ENCODE data around the gene PRMT1. TPM values are rescaled to one million over a fixed set of nuclear protein-coding genes. Genes with fewer than 3 reads are reported as not detected.
A peak's percentile ranks its signal among the peaks of the same experiment; 100 is the strongest.

Gene PRMT1
- total and polyA plus RNA-seq, 9 of the 15 experiments (the other 6 are each of a cell fraction or from before 2014, with no cell fraction given) = 13.3 to 464 (median 326) TPM

GRCh38 chr19:49667473-49667872 lies 9.6 kb upstream of the PRMT1 start (continued):
- TF ChIP-seq YY1 (IDR thresholded peaks at IDR 0.05; ENCODE audit: borderline replicate concordance in 1 of 3, control insufficient read depth in 1 of 3, extremely low read depth in 1 of 3, insufficient read depth in 3 of 3, insufficient read length in 1 of 3, insufficient replicate concordance in 2 of 3, low read depth in 1 of 3, low read length in 2 of 3) (peak in 1 of 3 experiments; percentile 23), JUN (IDR thresholded peaks at IDR 0.05; ENCODE audit: borderline replicate concordance, low read depth, low read length) (0 out of 2 replicates have a peak, but pooled peaks have one; percentile 11), JUN (CRISPR knock-in tag; IDR thresholded peaks at IDR 0.05; ENCODE audit: borderline replicate concordance) (no peak), JUND (IDR thresholded peaks at IDR 0.05; ENCODE audit: borderline replicate concordance, low read depth, low read length) (peak; percentile 83), JUND (tag; IDR thresholded peaks at IDR 0.05; ENCODE audit: borderline replicate concordance, low read depth, low read length) (peak; percentile 66; the same call in 1 of the 3 replicates), NFXL1 (CRISPR knock-in tag; IDR thresholded peaks at IDR 0.05) (no peak), TBL1XR1 (IDR thresholded peaks at IDR 0.05; ENCODE audit: low read length in 2 of 2) (no peak), ARID1B (IDR thresholded peaks at IDR 0.05) (no peak), TSC22D4 (tag; IDR thresholded peaks at IDR 0.05) (no peak), E2F4 (CRISPR knock-in tag; IDR thresholded peaks at IDR 0.05; ENCODE audit: low read depth) (no peak), ZSCAN29 (IDR thresholded peaks at IDR 0.05) (no peak), NUFIP1 (IDR thresholded peaks at IDR 0.05; ENCODE audit: partially characterized antibody) (no peak), OTX1 (CRISPR knock-in tag; IDR thresholded peaks at IDR 0.05) (no peak), ZBTB1 (CRISPR knock-in tag; IDR thresholded peaks at IDR 0.05; ENCODE audit: borderline replicate concordance, low read depth) (no peak), MLLT1 (IDR thresholded peaks at IDR 0.05) (peak in 1 of 2 experiments; percentile 99; a peak in 2 of 4 replicates), HOXB6 (CRISPR knock-in tag; IDR thresholded peaks at IDR 0.05; ENCODE audit: borderline replicate concordance) (no peak), ZFP36 (IDR thresholded peaks at IDR 0.05; ENCODE audit: low read depth, low read length, partially characterized antibody) (no peak)
- TF ChIP-seq, protein P1, sequence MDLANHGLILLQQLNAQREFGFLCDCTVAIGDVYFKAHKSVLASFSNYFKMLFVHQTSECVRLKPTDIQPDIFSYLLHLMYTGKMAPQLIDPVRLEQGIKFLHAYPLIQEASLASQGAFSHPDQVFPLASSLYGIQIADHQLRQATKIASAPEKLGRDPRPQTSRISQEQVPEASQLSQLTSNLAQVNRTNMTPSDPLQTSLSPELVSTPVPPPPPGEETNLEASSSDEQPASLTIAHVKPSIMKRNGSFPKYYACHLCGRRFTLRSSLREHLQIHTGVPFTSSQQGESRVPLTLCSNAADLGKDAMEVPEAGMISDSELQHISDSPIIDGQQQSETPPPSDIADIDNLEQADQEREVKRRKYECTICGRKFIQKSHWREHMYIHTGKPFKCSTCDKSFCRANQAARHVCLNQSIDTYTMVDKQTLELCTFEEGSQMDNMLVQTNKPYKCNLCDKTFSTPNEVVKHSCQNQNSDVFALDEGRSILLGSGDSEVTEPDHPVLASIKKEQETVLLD (IDR thresholded peaks at IDR 0.05) = no peak
